DOHH2 (cell line): Measurements from ENCODE around the gene HSD17B7.

Experiments
- H3F3A ChIP-seq: fragments of 200-600 bp; sonication (generic), shearing (Covaris generic); 2 replicates; pipeline ENCODE4 v1.6.0; 2016; ENCODE audit warnings: antibody characterized with exemption, mild to moderate bottlenecking; ENCODE audit not compliant: control insufficient read depth, insufficient read depth
- H3K27ac ChIP-seq: fragments of 200-600 bp; sonication (generic); 2 replicates; pipeline ENCODE4 v1.5.1; 2014; ENCODE audit warnings: low read depth, mild to moderate bottlenecking, low read length, moderate library complexity
- H3K27me3 ChIP-seq: fragments of 200-600 bp; sonication (generic); 2 replicates; pipeline ENCODE4 v1.6.1; 2014; ENCODE audit warnings: mild to moderate bottlenecking, low read length, mixed read lengths; ENCODE audit not compliant: control insufficient read depth
- H3K36me3 ChIP-seq: fragments of 200-600 bp; sonication (generic); 2 replicates; pipeline ENCODE4 v1.6.1; 2014; ENCODE audit warnings: mild to moderate bottlenecking, low read length, moderate library complexity, mixed read lengths; ENCODE audit not compliant: control insufficient read depth
- H3K4me1 ChIP-seq: fragments of 200-600 bp; sonication (generic); 2 replicates; pipeline ENCODE4 v1.6.1; 2014; ENCODE audit warnings: mild to moderate bottlenecking, low read length, mixed read lengths; ENCODE audit not compliant: control insufficient read depth
- H3K4me2 ChIP-seq: fragments of 200-600 bp; sonication (generic); 2 replicates; pipeline ENCODE4 v1.6.0; 2014; ENCODE audit warnings: mild to moderate bottlenecking, low read length, moderate library complexity
- H3K4me3 ChIP-seq: fragments of 200-600 bp; sonication (generic); 2 replicates; pipeline ENCODE4 v1.5.1; 2014; ENCODE audit warnings: mild to moderate bottlenecking, low read length, mixed read lengths
- H3K79me2 ChIP-seq: fragments of 200-600 bp; sonication (generic); 2 replicates; pipeline ENCODE4 v1.6.1; 2014; ENCODE audit warnings: mild to moderate bottlenecking, low read length, mixed read lengths; ENCODE audit not compliant: control insufficient read depth
- H3K9me2 ChIP-seq: fragments of 200-600 bp; sonication (generic); replicated peaks from 2 replicates; pipeline ENCODE4 v1.6.1; 2014; ENCODE audit warnings: mild to moderate bottlenecking, low read length, mixed read lengths; ENCODE audit not compliant: control insufficient read depth
- H3K9me3 ChIP-seq: fragments of 200-600 bp; sonication (generic); 2 replicates; pipeline ENCODE4 v1.6.1; 2014; ENCODE audit warnings: antibody characterized with exemption, low read length, mixed read lengths; ENCODE audit not compliant: control insufficient read depth, insufficient read depth
- H4K20me1 ChIP-seq: fragments of 200-600 bp; sonication (generic); 2 replicates; pipeline ENCODE4 v1.6.0; 2014; ENCODE audit warnings: low read depth, mild to moderate bottlenecking, antibody characterized with exemption, low read length, moderate library complexity; ENCODE audit not compliant: control insufficient read depth, insufficient read depth
- CTCF ChIP-seq: fragments of 200-600 bp; sonication (generic); IDR thresholded peaks from one replicate; pipeline ENCODE4 v1.5.1; 2014; ENCODE audit warnings: antibody characterized with exemption, mild to moderate bottlenecking, low read depth, low read length; ENCODE audit not compliant: poor library complexity, severe bottlenecking
- EZH2phosphoT487 ChIP-seq: fragments of 200-600 bp; sonication (generic); IDR thresholded peaks from 2 replicates; pipeline ENCODE4 v1.6.1; 2017; ENCODE audit warnings: borderline replicate concordance, mild to moderate bottlenecking, antibody characterized with exemption, low read length, moderate library complexity, mixed read lengths

The HSD17B7 gene

GRCh38 chr1:162832470-162832869 is 42.0 kb downstream of the HSD17B7 start:
- Histone ChIP-seq H3K79me2 (no peaks in the 10 kb centered on the region), H3F3A (no peaks in the 10 kb centered on the region), H3K4me2 (no peak overlapping the region), H3K27ac (no peak overlapping the region), H3K4me3 (no peak overlapping the region), H3K27me3 (no peaks in the 10 kb centered on the region), H3K9me2 (no peaks in the 10 kb centered on the region), H4K20me1 (no peaks in the 10 kb centered on the region), H3K4me1 (no peaks in the 10 kb centered on the region), H3K36me3 (no peaks in the 10 kb centered on the region), H3K9me3 (no peaks in the 10 kb centered on the region)
- no peak for TF ChIP-seq EZH2phosphoT487

GRCh38 chr1:162835157-162835899 is 44.8 kb downstream of the HSD17B7 start:
- H3K4me3 ChIP-seq = no peak overlapping the region

GRCh38 chr1:162838863-162839262 is 48.4 kb downstream of the HSD17B7 start:
- Histone ChIP-seq H3K4me1 (no peaks in the 10 kb centered on the region), H3K9me2 (no peaks in the 10 kb centered on the region), H3K36me3 (no peaks in the 10 kb centered on the region), H3F3A (no peaks in the 10 kb centered on the region), H3K4me3 (no peak overlapping the region), H3K4me2 (no peak overlapping the region), H3K79me2 (no peaks in the 10 kb centered on the region), H3K9me3 (0 out of 2 replicates have a peak, but pooled peaks cover 3% of the 10 kb centered on the region), H4K20me1 (no peaks in the 10 kb centered on the region), H3K27me3 (no peaks in the 10 kb centered on the region), H3K27ac (no peak overlapping the region)
- TF ChIP-seq EZH2phosphoT487 (no peak), CTCF (no peak)

More at GRCh38 chr1:162835157-162835899, 44.8 kb downstream of the HSD17B7 start:
- Histone ChIP-seq H3K9me3 (0 out of 2 replicates have a peak, but pooled peaks cover 3% of the 10 kb centered on the region), H3K4me2 (no peak overlapping the region), H3K9me2 (no peaks in the 10 kb centered on the region), H4K20me1 (no peaks in the 10 kb centered on the region), H3K79me2 (no peaks in the 10 kb centered on the region), H3K4me1 (no peaks in the 10 kb centered on the region), H3K36me3 (no peaks in the 10 kb centered on the region), H3F3A (no peaks in the 10 kb centered on the region), H3K27me3 (no peaks in the 10 kb centered on the region), H3K27ac (no peak overlapping the region)
- TF ChIP-seq CTCF (no peak), EZH2phosphoT487 (no peak)

- no peaks in the 10 kb centered on the region for H3K36me3 ChIP-seq
- H3K4me1 ChIP-seq = no peaks in the 10 kb centered on the region
- no peaks in the 10 kb centered on the region for H3F3A ChIP-seq
- H3K9me2 ChIP-seq = no peaks in the 10 kb centered on the region
- H4K20me1 ChIP-seq = no peaks in the 10 kb centered on the region
- H3K27me3 ChIP-seq = no peaks in the 10 kb centered on the region
- no peak overlapping the region for H3K4me3 ChIP-seq
- no peak overlapping the region for H3K27ac ChIP-seq
- TF ChIP-seq EZH2phosphoT487 (no peak), CTCF (no peak)
- 0 out of 2 replicates have a peak, but pooled peaks cover 3% of the 10 kb centered on the region for H3K9me3 ChIP-seq
- H3K4me2 ChIP-seq = no peak overlapping the region
- H3K79me2 ChIP-seq = no peaks in the 10 kb centered on the region
Measured at GRCh38 chr1:162840250-162840839, 49.8 kb downstream of the HSD17B7 start.
